A673 (cell line): Measurements from ENCODE around the gene SPATA3. TPM values are rescaled to one million over a fixed set of nuclear protein-coding genes. Genes with fewer than 3 reads are reported as not detected.

Experiments used
- BruUV-seq: library from RNA; stranded (reverse); fragments of 400-500 nt; replicated peaks from 2 replicates; lab custom pipeline; 2021; lab: Mats Ljungman, UMichigan
- CTCF ChIA-PET: fragments of 300-600 bp; sonication (Branson Sonifier 250); formaldehyde crosslinking; loops from one replicate; lab custom pipeline; 2022; ENCODE audit warnings: antibody characterized with exemption; lab: Charles Lee
- POLR2A ChIA-PET: fragments of 300-600 bp; sonication (Branson Sonifier 250); formaldehyde crosslinking; loops from one replicate; lab custom pipeline; 2022; ENCODE audit warnings: antibody characterized with exemption; ENCODE audit not compliant: low non-redundant PET; lab: Charles Lee
- DNase-seq: peaks from one replicate; pipeline ENCODE4 v3.0.0-alpha.2; 2015; ENCODE audit warnings: low spot score
- H3K27ac ChIP-seq: fragments of 200-600 bp; sonication (generic); 2 replicates; pipeline ENCODE4 v1.5.1; 2016; ENCODE audit warnings: mixed run types, low read depth, mild to moderate bottlenecking, mixed read lengths, antibody characterized with exemption, low read length; ENCODE audit not compliant: poor library complexity, severe bottlenecking
- H3K27me3 ChIP-seq: fragments of 200-600 bp; sonication (generic); replicated peaks from 2 replicates; pipeline ENCODE4 v1.6.1; 2017; ENCODE audit warnings: mixed run types, low read depth, mild to moderate bottlenecking, mixed read lengths, antibody characterized with exemption, low read length; ENCODE audit not compliant: insufficient read depth, poor library complexity
- H3K36me3 ChIP-seq: fragments of 200-600 bp; sonication (generic); 2 replicates; pipeline ENCODE4 v1.6.1; 2016; ENCODE audit warnings: mixed run types, mild to moderate bottlenecking, mixed read lengths, antibody characterized with exemption, low read length; ENCODE audit not compliant: insufficient read depth, poor library complexity, severe bottlenecking
- H3K4me1 ChIP-seq: fragments of 200-600 bp; sonication (generic); 2 replicates; pipeline ENCODE4 v1.6.1; 2017; ENCODE audit warnings: mixed run types, mild to moderate bottlenecking, mixed read lengths, antibody characterized with exemption, low read length; ENCODE audit not compliant: insufficient read depth, poor library complexity, severe bottlenecking
- H3K4me3 ChIP-seq: fragments of 200-600 bp; sonication (generic); 2 replicates; pipeline ENCODE4 v1.5.1; 2016; ENCODE audit warnings: low read depth, mixed run types, mild to moderate bottlenecking, mixed read lengths, low read length; ENCODE audit not compliant: poor library complexity, severe bottlenecking
- H3K9me3 ChIP-seq: fragments of 200-600 bp; sonication (generic); 2 replicates; pipeline ENCODE4 v1.6.1; 2016; ENCODE audit warnings: mixed run types, low read depth, mild to moderate bottlenecking, mixed read lengths, antibody characterized with exemption, low read length; ENCODE audit not compliant: poor library complexity, severe bottlenecking
- EZH2 ChIP-seq: fragments of 200-600 bp; sonication (generic); IDR thresholded peaks from 2 replicates; pipeline ENCODE4 v1.6.1; 2017; ENCODE audit warnings: borderline replicate concordance, low read depth, mild to moderate bottlenecking, mixed read lengths, antibody characterized with exemption, low read length; ENCODE audit not compliant: poor library complexity, severe bottlenecking
- intact Hi-C: fragments of 100-400 bp; cut with micrococcal nuclease; formaldehyde crosslinking; loops from one replicate; pipeline ENCODE4 v1.10.0; 2022; ENCODE audit not compliant: unreplicated experiment
- total RNA-seq: library from RNA; stranded (reverse); gene quantifications from 2 replicates; pipeline ENCODE4 v1.2.3, GENCODE V29; 2021
- TF ChIP-seq, protein P1 (sequence below): fragments of 300-800, 200-600 bp; sonication (generic); conservative IDR thresholded peaks from 2 replicates; pipeline ENCODE4 v1.5.1; 2017; ENCODE audit warnings: low read depth, mild to moderate bottlenecking, antibody characterized with exemption, low read length, moderate library complexity, mixed read lengths

Gene SPATA3
- total RNA-seq, 1 experiment from 2014 or later = not detected

DNA sequence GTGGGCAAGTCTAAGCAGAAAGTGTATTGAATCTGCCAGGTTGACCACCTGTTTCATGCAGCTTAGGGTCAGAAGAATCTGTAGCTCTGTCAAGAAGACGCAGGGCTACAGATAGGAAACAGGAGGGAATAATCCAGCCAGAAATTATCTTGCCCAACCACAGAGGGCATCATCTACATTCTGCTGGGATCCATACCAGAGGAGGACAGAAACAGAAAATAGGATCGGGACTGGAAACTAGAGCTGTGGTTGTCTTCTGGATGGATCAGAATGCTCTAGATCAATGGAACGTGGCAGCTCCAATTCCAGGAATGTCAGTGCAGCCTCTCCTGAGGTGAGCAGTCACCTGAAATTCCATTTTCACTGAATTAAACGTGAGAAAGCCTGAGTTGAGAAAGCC is 3.6 kb downstream of the SPATA3 start:
- no TSS peak for BruUV-seq
- H3K36me3 ChIP-seq = no peaks in the 10 kb centered on the region
- no peaks in the 10 kb centered on the region for H3K9me3 ChIP-seq
- H3K27me3 ChIP-seq = peaks cover 27% of the 10 kb centered on the region
- CTCF ChIA-PET = no interaction called here
- POLR2A ChIA-PET = no interaction called here
- TF ChIP-seq EZH2 = no peak
- TF ChIP-seq, protein P1, sequence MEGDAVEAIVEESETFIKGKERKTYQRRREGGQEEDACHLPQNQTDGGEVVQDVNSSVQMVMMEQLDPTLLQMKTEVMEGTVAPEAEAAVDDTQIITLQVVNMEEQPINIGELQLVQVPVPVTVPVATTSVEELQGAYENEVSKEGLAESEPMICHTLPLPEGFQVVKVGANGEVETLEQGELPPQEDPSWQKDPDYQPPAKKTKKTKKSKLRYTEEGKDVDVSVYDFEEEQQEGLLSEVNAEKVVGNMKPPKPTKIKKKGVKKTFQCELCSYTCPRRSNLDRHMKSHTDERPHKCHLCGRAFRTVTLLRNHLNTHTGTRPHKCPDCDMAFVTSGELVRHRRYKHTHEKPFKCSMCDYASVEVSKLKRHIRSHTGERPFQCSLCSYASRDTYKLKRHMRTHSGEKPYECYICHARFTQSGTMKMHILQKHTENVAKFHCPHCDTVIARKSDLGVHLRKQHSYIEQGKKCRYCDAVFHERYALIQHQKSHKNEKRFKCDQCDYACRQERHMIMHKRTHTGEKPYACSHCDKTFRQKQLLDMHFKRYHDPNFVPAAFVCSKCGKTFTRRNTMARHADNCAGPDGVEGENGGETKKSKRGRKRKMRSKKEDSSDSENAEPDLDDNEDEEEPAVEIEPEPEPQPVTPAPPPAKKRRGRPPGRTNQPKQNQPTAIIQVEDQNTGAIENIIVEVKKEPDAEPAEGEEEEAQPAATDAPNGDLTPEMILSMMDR = no peak
- intact Hi-C loops = no loop called here
- no peak for DNase-seq
- no peaks in the 10 kb centered on the region for H3K4me1 ChIP-seq
- H3K27ac ChIP-seq = no peak overlapping the region
- H3K4me3 ChIP-seq = no peak overlapping the region

DNA sequence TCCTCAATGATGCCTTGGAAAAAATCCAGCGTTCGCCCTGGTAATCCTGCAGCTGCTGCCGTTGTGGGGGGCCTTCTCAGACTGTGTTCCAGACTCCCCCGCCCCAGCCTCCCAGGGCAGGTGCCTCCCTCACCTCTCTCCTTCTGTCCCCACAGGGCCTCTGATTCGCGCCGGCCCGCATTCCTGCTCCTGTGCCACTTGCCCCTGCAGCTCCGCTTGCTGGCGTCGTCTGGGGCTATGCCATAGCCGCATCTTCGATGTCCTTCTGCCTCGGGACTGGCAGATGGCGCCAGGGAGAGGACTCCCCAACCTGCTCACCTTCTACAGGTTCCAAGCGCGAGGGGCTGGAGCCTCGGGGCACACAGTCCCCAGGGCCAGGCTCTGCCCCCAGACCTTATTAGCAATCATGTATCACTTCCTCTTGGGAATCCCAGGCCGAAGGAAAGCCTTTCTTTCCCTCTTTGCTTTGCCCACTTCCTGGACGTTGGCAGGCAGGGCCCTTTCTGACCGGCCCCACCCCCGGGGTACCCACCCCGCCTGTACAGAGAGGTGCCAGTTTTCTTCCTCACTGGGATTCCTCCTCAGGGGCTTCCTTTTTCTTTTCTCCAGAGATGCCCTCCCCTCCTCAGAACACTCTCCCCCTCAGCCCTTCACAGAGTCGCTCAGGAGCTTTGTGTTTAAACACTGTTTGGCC is 4.4 kb downstream of the SPATA3 start:
- intact Hi-C loops = no loop called here

DNA sequence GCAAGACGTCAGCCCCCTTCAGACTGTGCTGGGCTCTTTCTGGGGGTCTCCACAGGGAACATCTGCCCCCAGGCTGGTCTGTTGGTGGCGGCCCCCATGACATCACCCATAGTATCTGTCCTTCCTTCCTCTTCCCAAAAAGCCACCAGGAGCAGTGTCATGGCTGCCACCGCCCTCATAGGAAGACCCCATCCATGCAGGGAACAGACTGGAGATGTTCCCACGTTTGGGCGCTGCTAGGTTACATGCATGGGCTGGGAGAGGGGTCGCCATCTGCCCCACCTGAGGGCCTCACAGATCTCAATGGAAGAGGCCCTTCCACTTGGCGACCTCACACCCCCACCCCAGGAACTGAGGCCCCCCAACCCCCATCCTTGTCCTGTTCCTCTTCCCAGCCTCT is 5.1 kb downstream of the SPATA3 start:
- ChIA-PET POLR2A (no interaction called here), CTCF (no interaction called here)
- no peak for TF ChIP-seq EZH2
- TF ChIP-seq, protein P1 = no peak
- no peaks in the 10 kb centered on the region for H3K36me3 ChIP-seq
- no peak overlapping the region for H3K27ac ChIP-seq
- H3K4me3 ChIP-seq = no peak overlapping the region
- no TSS peak for BruUV-seq
- H3K27me3 ChIP-seq = peaks cover 27% of the 10 kb centered on the region
- intact Hi-C loops = no loop called here
- no peak for DNase-seq
- H3K4me1 ChIP-seq = no peaks in the 10 kb centered on the region
- H3K9me3 ChIP-seq = no peaks in the 10 kb centered on the region

More for the DNA sequence above, 4.4 kb downstream of the SPATA3 start:
- Histone ChIP-seq H3K4me3 (no peak overlapping the region), H3K9me3 (no peaks in the 10 kb centered on the region), H3K36me3 (no peaks in the 10 kb centered on the region), H3K27me3 (peaks cover 27% of the 10 kb centered on the region), H3K4me1 (no peaks in the 10 kb centered on the region), H3K27ac (no peak overlapping the region)
- BruUV-seq = no TSS peak
- ChIA-PET CTCF (interaction anchor here (0.6 kb wide), 1 partner anchor 409 kb away, joined by 3 read pairs; no protein-coding TSS in a partner anchor), POLR2A (no interaction called here)
- TF ChIP-seq, protein P1 = 0 out of 2 replicates have a peak, but pooled peaks have one; percentile 15
- no peak for TF ChIP-seq EZH2
- no peak for DNase-seq
